HG03342 (cell line): ENCODE results near the gene WDFY3.

ENCODE experiments used
- ATAC-seq: cut with Tn5 transposase; IDR thresholded peaks from one replicate; pipeline ENCODE4 v1.9.1; 2021; ENCODE audit warnings: mild to moderate bottlenecking, moderate library complexity; ENCODE audit not compliant: unreplicated experiment

The WDFY3 gene

GRCh38 chr4:84626673-84627072, 339.8 kb downstream of the WDFY3 start:
- no peak for ATAC-seq

DNA sequence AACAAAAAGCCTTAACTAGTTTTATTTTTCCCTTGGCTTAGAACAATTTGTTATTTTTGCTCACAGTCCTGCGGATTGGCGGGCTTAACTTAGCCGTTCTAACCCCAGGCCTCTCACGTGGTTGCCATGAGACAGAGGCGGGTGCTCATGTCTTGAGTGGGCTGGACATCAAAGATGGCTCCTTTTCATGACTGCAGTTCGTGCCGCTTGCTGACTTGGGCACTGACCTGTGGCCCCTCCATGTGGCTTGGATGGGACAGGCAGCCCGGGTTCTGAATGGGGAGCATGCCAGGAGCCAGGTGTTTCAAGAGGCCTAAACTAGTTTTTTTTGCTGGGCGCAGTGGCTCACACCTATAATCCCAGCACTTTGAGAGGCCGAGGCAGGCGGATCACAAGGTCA, 342.8 kb downstream of the WDFY3 start:
- ATAC-seq: no peak

DNA sequence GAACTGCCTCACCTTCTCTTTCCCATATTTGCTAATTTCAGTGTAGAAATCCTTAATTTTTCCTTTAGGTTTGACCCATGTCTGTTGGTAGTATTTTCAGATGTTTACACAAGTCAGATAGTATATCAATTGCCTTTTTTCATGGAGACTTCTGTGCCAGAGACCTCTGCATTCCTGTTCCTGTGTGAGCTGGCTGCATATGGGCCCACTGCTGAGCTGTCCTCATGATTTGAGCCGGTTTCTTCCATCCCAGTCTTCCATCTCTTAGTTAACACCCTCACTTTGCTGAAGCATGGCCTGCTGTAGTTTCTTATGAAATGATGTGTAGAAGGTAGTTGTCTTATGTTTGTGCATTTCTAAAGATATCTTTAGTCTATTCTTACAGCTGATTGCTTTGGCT, 343.5 kb downstream of the WDFY3 start:
- ATAC-seq: no peak
